Subcutaneous abdominal adipose tissue (tissue), 5 donors: Measurements from ENCODE around the gene ZFHX3.

Experiments
- H3K27ac ChIP-seq: one replicate; pipeline ENCODE4 v1.7.0; 2013; ENCODE audit warnings: low read depth, mild to moderate bottlenecking, inconsistent platforms, low read length, moderate library complexity
- H3K27me3 ChIP-seq, 5 donors: one replicate each; pipeline ENCODE4 v1.7.0; 2013; ENCODE audit warnings: low read length in 5 of 5, inconsistent platforms in 1 of 5; ENCODE audit not compliant: control insufficient read depth in 5 of 5, insufficient read depth in 4 of 5
- H3K36me3 ChIP-seq, 5 donors: one replicate each; pipeline ENCODE4 v1.7.0; 2013; ENCODE audit warnings: low read length in 5 of 5; ENCODE audit not compliant: control insufficient read depth in 5 of 5, insufficient read depth in 5 of 5
- H3K4me1 ChIP-seq, 5 donors: one replicate each; pipeline ENCODE4 v1.7.0; 2013; ENCODE audit warnings: low read length in 5 of 5, mild to moderate bottlenecking in 3 of 5, moderate library complexity in 1 of 5; ENCODE audit not compliant: control insufficient read depth in 5 of 5, insufficient read depth in 5 of 5
- H3K4me3 ChIP-seq, 5 donors: one replicate each; pipeline ENCODE4 v1.7.0; 2013; ENCODE audit warnings: low read length in 5 of 5, low read depth in 1 of 5
- H3K9ac ChIP-seq, 5 donors: one replicate each; pipeline ENCODE4 v1.7.0; 2013; ENCODE audit warnings: low read length in 5 of 5, mild to moderate bottlenecking in 4 of 5, moderate library complexity in 3 of 5
- H3K9me3 ChIP-seq, 5 donors: one replicate each; pipeline ENCODE4 v1.7.0; 2013; ENCODE audit warnings: low read length in 5 of 5; ENCODE audit not compliant: control insufficient read depth in 5 of 5
- donor health status: healthy.
- donor health status: healthy.
- donor health status: healthy.
- donor health status: healthy.
- donor health status: healthy.

ZFHX3 gene

GRCh38 chr16:72889616-72890582, 158.0 kb downstream of the ZFHX3 start:
- Histone ChIP-seq H3K9me3 (no peaks in the 10 kb centered on the region), H3K36me3 (peaks cover 0 to 52% (median 41%) of the 10 kb centered on the region in 5 donors), H3K4me1 (peaks cover 0 to 9% (median 4%) of the 10 kb centered on the region in 5 donors), H3K27me3 (no peaks in the 10 kb centered on the region), H3K9ac (no peak overlapping the region), H3K27ac (no peak overlapping the region), H3K4me3 (no peak overlapping the region)

- H3K4me3 ChIP-seq = no peak overlapping the region
- no peak overlapping the region for H3K27ac ChIP-seq
- peaks cover 0 to 66% (median 43%) of the 10 kb centered on the region in 5 donors for H3K36me3 ChIP-seq
- no peaks in the 10 kb centered on the region for H3K9me3 ChIP-seq
- H3K4me1 ChIP-seq = no peaks in the 10 kb centered on the region
- no peaks in the 10 kb centered on the region for H3K27me3 ChIP-seq
- H3K9ac ChIP-seq = no peak overlapping the region
Measured at GRCh38 chr16:72887537-72887936, 160.4 kb downstream of the ZFHX3 start.

DNA sequence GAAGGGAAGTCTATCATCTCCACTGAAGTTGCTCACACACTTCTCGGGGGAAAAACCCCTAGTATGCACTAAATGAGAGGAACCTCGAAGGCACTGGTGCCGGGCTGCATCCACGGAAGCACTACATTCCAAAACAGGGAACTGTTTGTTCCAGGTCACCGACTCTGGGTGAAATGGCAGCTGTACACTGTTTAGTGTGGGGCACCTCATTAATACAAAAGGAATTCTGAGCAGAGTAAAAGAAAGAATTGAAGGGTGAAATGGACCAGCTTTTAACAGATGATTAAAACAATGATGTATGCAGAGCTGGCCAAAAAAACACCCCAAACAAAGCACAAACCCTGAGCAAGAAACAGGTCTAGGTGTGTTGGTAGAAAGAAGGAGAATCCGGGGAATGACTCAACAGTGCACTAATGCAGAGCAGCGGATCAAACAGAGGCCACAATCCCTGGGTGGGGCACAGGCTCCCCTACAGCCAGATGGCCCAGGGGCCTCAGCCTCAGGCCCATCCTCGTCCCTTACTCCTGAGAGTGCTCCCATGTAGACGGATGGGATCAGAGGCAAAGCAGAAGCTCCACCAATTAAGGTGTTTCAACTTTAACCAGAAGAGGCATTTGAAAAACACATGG, 161.5 kb downstream of the ZFHX3 start:
- Histone ChIP-seq H3K9ac (no peak overlapping the region), H3K27me3 (no peaks in the 10 kb centered on the region), H3K4me1 (no peaks in the 10 kb centered on the region), H3K36me3 (peaks cover 0 to 64% (median 43%) of the 10 kb centered on the region in 5 donors), H3K4me3 (no peak overlapping the region), H3K9me3 (no peaks in the 10 kb centered on the region), H3K27ac (no peak overlapping the region)

DNA sequence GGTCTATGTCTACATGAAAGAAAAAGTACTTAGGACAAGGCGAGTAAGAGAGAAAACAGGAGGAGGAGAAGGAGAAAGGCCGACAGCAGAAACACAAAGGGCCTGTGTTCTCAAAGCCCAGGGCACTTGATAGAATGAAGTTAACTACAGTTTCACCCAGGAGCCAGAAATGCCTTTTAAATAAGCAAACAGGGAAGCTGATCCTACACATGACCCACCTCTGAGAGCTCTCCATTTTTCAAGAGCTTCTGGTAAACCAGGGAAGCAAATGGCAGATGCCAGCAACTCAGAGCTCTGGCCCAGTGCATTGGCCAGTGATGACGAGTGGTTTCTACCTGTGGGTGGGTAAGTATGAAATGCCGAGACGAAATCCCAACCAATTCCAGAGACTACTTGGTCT, 163.4 kb downstream of the ZFHX3 start:
- Histone ChIP-seq H3K9ac (no peak overlapping the region), H3K4me1 (no peaks in the 10 kb centered on the region), H3K9me3 (no peaks in the 10 kb centered on the region), H3K4me3 (no peak overlapping the region), H3K27me3 (no peaks in the 10 kb centered on the region), H3K36me3 (peaks cover 0 to 64% (median 40%) of the 10 kb centered on the region in 5 donors), H3K27ac (no peak overlapping the region)

DNA sequence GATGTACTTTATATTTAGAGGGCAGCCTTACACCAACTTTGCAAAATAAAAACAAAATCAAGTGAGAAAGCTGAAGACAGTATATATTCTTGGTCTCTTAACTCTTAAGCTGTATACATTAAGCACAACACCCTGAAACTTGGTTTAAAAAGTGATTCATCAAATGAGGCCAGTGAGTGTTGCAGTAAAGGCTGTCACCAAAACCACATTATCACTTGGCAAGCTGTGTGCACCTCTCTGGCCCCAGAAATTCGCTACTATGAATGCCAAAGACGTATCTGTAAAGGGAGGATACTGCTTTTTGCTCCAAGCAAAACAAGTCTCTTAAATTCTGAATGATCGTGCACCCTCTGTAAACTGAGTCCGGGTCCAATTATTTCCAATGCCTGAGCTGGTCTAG, 163.9 kb downstream of the ZFHX3 start:
- no peak overlapping the region for H3K4me3 ChIP-seq

DNA sequence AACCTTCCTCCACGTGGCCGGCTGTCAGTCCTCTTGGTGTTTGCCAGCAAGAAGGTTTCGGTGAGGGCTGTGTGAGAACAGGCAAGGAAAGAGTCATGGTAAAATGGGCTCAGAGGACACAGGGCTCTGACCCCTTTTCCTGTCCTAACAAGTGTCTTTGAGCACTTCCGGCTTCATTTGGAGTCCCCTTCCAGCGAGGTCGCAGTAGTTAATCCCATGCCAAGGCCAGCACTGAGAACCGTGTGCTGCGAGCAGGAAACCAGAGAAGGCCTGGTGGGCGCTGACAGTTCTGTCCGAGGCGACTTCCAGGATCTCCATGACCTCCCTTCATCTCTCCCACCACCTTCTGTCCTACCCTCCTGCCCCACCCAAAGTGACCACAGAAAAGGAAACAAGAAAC, 168.1 kb downstream of the ZFHX3 start:
- Histone ChIP-seq H3K27me3 (no peaks in the 10 kb centered on the region), H3K36me3 (peaks cover 0 to 22% (median 3%) of the 10 kb centered on the region in 5 donors), H3K4me1 (peaks cover 4 to 39% (median 29%) of the 10 kb centered on the region in 5 donors), H3K9ac (no peak overlapping the region), H3K4me3 (no peak overlapping the region), H3K27ac (no peak overlapping the region), H3K9me3 (no peaks in the 10 kb centered on the region)

More for the DNA sequence above, 163.9 kb downstream of the ZFHX3 start:
- Histone ChIP-seq H3K27me3 (no peaks in the 10 kb centered on the region), H3K9ac (no peak overlapping the region), H3K4me1 (no peaks in the 10 kb centered on the region), H3K36me3 (peaks cover 0 to 59% (median 36%) of the 10 kb centered on the region in 5 donors), H3K27ac (no peak overlapping the region), H3K9me3 (no peaks in the 10 kb centered on the region)

- H3K27me3 ChIP-seq = no peaks in the 10 kb centered on the region
- H3K9me3 ChIP-seq = no peaks in the 10 kb centered on the region
- H3K9ac ChIP-seq = no peak overlapping the region
- H3K4me3 ChIP-seq = no peak overlapping the region
- H3K27ac ChIP-seq = no peak overlapping the region
- H3K36me3 ChIP-seq = peaks cover 0 to 12% (median 0%) of the 10 kb centered on the region in 5 donors
- peaks cover 4 to 39% (median 31%) of the 10 kb centered on the region in 5 donors for H3K4me1 ChIP-seq
Measured at GRCh38 chr16:72878301-72879269, 169.3 kb downstream of the ZFHX3 start.

DNA sequence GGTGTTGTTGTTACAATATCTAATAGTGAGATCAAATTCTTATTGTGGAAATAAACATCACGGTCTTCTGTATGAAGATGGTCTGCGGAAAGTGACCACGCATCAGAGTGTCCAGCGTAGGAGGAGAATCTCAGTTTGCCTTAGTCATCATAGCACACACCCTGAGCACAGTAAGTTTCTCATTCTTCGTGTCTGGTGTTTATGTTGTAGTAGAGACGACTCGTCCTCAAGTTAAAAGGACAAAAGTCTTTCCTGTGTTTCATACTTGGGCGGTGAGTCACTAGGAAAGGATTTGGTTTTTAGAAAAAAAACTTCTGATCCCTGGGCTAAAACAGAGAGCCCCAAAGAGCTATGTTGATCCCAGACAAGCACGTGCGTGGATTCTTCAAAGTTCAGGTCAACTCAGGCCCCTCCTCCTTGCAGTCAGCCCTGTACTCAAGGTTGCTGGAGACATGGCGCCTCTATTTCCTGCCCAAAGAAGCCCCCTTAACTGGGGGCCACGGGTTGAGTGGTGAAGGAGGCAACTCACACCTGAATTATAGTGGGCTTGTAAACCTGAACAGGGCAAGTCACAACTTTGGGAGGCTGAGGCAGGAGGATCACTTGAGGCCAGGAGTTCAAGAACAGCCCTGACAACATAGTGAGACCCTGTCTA, 170.4 kb downstream of the ZFHX3 start:
- H3K4me3 ChIP-seq = no peak overlapping the region
- H3K27ac ChIP-seq = no peak overlapping the region

GRCh38 chr16:72876981-72877373, 171.0 kb downstream of the ZFHX3 start:
- no peak overlapping the region for H3K27ac ChIP-seq
- H3K9ac ChIP-seq = no peak overlapping the region
- H3K4me1 ChIP-seq = peaks cover 4 to 39% (median 31%) of the 10 kb centered on the region in 5 donors
- H3K27me3 ChIP-seq = no peaks in the 10 kb centered on the region
- no peak overlapping the region for H3K4me3 ChIP-seq
- H3K36me3 ChIP-seq = peaks cover 0 to 4% (median 0%) of the 10 kb centered on the region in 5 donors
- H3K9me3 ChIP-seq = no peaks in the 10 kb centered on the region

More for the DNA sequence above, 170.4 kb downstream of the ZFHX3 start:
- Histone ChIP-seq H3K4me1 (peaks cover 4 to 39% (median 31%) of the 10 kb centered on the region in 5 donors), H3K27me3 (no peaks in the 10 kb centered on the region), H3K9me3 (no peaks in the 10 kb centered on the region), H3K9ac (no peak overlapping the region), H3K36me3 (peaks cover 0 to 8% (median 0%) of the 10 kb centered on the region in 5 donors)
